GM19463 (cell line): ENCODE measurements around the gene C12orf42.

Experiments used
- ATAC-seq: cut with Tn5 transposase; IDR thresholded peaks from one replicate; pipeline ENCODE4 v1.9.1; 2021; ENCODE audit warnings: mild to moderate bottlenecking, moderate library complexity; ENCODE audit not compliant: unreplicated experiment

Gene C12orf42

DNA sequence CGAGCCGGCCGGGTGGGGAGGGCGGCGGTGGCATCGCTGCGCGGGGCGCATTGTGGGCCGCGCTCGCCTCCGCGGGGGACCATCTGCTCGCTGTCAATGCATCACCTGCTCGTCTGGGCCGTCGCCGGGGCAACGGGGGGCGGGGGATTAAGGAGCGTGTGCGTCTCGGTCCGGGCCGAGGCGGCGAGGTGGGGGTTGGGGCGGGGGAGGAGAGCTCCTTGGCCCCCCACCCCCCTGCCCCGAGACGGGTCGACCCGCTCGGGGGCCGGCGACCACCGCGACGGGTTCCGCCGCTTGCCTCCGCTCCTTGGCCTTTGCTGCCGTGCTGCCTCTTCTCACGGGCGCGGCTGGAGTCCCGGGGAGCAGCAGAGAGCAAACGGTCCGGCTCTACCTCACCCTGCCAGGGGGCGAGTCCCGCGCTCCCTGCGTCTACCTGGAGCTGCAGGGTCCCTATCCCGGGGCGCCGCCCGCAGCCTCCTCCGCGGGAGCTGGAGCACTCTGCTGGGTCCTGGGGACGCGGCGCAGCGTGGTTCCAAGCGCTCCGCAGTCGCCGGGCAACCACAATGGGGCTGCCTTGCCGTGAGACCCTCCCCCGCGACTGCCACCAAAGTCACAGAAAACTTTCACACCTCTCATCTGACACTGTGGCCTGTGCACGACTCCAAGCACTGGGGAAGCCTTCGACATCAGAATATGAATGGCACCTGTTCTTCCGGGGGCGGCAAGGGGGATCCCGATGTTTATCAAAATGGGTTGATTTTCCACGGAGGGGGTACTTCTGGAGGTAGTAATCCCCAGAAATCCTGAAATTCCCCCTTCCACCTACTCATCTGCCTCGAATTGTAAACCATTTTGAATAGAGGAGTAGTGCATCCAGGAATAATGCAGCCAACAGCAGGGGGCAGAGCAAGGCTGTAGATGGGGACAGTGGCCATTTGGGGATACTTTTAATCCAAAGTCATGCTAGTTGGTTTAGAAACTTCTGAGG is at the start of gene C12orf42:
TSS of gene C12orf42 (minus strand) at position 500 of the 988 bp plus-strand sequence. CDS start 17,542 bp downstream, outside the sequence.
- peak; percentile 82 for ATAC-seq

DNA sequence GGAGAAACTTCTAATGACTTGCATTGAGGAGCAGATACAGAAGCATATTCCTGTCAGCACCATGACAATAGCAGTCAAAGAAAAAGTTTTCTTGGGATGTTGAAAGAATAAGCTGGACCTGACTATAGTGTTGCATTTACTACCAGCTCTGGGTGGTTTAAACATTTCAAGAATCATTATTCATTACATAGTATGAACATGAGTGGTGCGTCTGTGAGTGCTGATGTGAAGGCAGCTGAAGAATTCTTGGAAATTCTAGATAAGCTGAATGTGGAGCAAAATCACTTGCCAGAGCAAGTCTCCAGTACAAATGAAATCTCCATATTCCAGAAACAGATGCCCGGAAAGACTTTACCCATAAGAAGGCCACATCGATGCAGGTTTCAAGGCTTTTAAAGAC is 46.3 kb upstream of the C12orf42 start:
- no peak for ATAC-seq

DNA sequence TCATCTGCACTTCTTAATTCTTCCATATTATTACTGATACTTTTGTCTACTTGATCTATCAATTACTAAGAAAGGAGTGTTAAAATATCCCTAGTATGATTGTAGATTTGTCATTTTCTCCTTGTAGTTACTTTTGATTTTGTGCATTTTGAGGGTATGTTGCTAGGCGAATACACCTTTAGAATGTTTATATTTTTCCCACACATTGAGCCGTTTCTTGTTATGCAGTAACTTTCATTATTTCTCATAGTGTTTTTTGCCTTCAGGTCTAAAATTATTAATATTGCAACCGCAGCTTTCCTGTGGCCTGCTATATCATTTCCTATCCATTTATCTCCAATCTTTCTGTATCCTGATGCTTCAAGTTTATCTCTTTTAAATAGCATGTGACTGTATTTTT is 44.6 kb upstream of the C12orf42 start:
- no peak for ATAC-seq

DNA sequence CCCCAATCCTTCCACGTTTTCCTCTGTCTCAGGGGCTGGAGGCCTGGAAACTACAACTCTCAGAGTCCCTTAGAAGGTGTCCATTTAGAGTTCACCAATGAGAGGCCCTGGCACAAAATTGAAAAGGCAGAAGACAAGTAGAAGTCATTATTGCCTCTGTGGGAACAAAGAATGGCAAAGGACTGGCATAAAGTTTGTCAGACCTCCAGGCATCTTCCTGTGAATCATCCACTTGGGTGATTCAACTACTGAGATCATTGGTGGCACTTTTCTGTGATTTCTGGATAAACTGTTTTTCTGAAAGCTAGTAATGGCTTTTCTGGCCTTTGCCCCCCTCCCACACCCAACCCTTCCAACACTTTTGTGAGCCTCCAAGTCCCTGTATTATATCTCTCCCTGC is 42.6 kb upstream of the C12orf42 start:
- no peak for ATAC-seq

DNA sequence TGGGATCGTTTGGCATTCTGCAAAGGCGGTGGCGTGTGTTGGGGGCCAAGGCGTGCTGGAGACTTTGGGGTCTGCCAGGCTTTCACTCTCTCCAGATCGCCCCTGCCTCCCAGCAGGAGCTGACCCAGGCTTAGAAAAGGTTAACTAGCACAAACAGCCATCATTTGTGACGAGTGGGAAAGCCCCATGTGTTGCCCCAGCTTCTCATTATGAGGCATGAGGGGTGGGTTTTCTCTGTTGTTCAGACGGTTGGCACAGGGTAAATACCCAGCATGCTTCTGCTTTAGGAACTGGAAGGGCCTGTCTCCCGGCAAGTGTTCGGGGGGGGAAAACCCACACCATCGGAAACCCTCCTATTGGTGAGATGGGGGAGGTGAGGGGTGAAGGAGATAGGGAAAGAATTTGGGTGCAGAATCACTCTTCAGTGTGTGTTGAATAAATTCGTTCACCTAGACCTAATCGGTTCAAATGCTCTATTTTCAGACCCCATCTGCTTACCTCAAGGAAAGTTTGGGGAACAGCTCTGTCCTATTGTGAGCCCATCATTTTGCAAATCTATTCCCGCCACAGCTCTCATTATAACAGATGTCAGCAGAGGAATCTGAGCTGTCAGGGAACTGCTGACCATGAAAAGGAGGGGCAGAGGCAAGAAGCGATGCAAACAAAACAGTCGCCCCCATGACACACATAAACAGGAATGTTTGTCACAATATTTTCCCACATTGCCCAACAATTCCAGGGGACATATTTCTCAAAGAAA is 34.7 kb upstream of the C12orf42 start:
- peak; percentile 77 for ATAC-seq

DNA sequence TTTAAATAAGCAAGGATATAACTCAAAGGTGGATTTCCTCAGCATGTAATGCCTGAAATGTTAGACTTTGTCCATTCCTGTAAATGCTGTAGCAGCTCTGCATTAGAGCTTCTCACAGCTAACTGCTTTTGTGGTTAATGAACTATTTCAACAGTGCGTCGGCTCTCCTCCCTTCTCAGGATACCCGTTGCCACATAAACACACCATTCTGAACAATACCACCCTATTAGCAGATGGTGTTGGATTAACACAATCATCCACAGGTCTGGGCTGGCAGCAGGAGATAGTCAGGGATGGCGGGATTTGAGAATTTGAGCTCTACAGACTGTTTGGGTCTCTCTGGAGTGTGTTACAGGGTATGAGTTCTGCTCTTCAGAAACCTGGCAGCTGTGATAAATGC is 33.5 kb upstream of the C12orf42 start:
- no peak for ATAC-seq

DNA sequence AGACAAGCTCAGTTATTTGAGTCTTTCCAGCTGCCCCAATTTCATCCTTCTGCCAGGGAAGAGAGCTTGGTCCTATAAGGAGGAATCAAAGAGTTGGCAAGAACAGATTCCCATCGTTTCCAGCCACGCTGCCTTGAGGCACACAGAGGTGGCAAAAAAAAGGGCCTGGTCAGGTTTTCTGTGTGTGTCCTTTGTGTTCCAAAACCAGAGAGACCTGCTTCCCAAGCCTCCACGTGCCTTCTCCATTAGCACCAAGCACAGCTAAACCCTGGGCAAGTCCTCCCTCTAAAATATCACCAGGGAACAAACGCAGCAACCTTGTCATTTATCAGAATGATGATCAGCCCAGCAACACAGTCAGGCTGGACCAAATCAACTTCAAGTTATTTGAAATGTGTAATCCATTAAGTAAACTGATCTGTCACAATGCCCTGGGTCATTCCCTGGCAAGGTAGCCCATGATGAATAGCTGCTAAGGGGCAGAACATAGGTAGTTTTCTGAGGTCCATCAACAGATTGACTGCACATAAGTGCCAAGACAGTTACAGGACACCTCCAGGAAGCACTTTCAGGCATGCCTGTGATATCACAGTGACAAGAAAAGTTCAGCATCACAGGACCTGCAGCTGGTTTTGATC is 28.6 kb upstream of the C12orf42 start:
- no peak for ATAC-seq

DNA sequence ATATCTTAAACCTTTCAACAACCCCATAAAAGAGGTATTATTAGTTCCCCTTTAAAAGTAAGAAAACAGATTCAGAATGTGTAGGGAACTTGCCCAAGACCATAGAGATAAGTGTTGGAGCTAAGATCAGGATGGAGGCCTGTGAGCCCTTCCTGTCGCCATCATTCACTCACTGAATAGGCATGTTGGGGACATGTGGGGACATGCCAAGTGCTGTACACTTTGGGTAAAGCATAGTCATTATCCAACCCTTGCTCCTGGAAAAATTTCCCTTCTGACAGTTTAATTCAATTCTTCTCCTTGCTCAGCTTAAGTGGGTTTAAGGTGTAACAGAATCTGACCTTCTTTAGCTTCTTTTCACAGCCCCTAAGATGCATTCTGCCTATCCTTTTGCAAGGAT is 28.0 kb upstream of the C12orf42 start:
- ATAC-seq, result no peak

DNA sequence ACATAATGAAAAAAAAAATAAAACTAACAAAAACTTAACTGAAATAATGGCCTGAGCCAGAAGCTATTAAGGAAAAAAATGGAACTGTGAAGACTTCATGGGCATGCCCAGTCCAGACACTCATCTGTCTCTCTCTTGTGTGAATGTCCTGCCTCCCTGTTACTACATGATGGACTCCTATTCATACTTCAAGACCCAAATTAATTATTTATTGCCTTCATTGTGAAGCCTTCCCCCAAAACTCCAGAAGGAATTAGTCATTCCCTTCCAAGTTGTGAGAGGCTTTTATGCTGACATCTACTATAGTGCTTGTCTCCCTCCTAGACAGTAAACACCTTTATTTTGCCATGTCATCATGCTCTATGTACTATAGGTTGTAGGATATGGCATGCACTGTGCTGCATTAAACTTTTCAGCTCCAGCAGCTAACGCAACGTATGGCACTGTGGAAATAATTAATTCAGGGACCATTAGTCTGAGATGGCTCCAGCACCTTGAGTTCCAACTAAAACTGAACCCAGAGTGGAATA is 25.0 kb upstream of the C12orf42 start:
- ATAC-seq, result no peak

DNA sequence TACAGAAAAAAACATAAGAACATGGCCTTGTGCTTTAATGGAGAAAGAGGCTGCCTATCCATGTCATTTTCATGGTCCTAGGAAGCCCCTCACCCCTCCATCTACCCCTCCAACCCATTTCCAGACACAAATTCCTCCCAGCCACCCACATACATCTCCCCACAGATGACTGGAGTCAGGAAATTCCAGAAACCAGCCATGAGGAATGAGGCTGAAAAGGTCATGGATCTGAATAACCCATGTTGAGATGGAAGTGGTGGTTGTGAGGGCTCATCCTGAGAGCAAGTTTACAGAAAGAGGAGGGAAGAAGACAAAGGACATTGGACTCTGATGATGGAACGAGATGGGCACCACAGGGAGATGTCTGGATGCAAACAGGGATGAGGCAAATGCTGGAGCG is 23.9 kb upstream of the C12orf42 start:
- ATAC-seq, result no peak

DNA sequence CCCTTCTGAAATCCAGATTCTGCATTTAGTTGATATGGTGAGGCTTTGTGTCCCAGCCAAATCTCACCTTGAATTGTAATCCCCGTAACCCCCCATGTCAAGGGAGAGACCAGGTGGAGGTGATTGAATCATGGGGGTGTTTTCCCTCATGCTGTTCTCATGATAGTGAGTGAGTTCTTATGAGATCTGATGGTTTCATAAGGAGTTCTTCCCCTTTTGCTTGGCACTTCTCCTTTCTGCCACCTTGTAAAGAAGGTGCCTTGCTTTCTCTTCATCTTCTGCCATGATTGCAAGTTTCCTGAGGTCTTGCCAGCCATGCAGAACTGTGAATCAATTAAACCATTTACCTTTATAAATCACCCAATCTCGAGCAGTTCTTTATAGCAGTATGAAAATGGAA is 23.1 kb upstream of the C12orf42 start:
- ATAC-seq, result no peak

DNA sequence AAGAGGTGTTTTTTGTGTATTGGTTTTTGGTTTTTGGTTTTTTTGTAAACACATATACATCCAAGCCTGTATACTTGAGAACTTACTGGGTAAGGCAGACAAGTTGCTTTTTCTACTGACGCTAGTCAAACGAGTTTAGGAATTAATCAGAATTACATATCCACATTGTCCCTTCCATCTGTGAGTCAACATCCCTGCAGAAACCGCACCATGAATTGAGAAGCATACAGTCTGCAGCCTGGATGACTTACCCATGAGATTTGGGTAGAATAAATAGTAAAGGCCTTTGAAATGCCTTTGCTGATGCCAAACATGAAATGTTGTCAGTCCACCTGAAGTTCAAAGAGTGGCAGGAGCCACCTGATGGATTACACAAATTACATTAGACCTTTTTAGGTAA is 21.4 kb upstream of the C12orf42 start:
- ATAC-seq, result no peak

DNA sequence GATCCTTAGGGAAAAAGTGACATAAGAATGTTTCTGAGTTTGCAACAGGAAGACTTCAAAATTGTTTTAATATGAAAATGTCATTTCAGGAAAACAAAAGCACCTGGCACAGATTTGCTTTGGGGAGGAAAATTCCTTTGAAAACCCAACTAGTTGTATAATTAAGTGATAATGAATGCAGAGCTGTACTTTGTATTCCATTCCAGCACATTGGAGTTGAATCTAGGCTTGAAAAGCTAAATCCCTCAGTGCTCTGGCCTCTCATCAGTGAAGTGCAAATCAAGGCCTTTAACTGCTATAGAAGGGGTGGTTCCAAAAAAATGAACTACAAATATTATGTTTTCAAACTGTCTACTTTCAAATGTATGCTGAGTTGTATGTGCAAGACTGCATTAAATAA is 19.6 kb upstream of the C12orf42 start:
- ATAC-seq, result no peak

DNA sequence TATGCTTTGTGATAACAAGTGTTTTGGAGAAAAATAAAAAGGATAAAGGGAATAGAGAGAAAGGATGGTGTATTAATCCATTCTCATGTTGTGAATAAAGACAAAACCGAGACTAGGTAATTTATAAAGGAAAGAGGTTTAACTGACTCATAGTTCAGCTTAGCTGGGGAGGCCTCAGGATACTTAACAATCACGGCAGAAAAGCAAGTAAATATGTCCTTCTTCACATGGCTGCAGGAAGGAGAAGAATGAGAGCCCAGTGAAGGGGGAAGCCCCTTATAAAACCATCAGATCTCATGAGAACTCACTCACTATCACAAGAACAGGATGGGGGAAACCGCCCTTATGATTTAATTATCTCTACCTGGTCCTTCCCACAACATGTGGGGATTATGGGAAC is 18.1 kb upstream of the C12orf42 start:
- no peak for ATAC-seq

DNA sequence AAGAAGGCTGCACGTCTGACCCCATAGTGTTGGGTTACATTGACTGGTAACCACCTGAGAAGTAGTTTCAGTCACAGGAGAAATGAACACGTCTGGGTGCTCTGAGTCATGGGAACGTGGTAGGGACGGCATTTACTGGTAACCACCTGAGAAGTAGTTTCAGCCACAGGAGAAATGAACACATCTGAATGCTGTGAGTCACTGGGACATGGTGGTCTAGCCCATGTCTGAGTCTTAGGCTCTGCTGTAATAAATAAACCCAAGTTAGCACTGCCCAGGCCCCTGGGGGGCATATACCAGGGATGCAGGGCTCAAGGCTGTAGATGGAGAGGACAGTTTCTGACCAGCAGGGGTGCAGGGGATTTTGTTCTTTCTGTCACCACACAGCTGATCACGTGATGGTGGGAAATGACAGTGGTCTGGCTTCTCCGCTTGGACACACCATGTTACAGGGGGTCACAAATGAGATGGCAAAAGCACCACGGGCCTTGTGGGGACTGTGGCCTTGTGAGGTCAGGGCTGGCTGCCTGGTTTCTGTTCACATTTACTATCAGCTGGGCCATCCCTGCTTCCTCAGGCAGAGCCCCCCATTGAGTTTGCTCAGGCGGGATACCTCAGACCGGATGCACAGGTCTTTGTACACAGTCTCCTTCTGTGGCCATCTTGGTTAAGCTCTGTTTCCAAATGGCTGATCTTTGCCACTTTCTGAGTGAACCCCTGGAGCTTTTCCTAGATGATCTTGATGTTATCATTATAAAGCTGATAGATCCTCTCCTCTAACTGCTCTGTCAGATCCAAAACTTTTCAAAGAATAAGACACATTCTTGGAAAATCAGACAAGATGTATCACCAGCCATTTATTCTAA is 9.8 kb upstream of the C12orf42 start:
- ATAC-seq, result peak; percentile 89

DNA sequence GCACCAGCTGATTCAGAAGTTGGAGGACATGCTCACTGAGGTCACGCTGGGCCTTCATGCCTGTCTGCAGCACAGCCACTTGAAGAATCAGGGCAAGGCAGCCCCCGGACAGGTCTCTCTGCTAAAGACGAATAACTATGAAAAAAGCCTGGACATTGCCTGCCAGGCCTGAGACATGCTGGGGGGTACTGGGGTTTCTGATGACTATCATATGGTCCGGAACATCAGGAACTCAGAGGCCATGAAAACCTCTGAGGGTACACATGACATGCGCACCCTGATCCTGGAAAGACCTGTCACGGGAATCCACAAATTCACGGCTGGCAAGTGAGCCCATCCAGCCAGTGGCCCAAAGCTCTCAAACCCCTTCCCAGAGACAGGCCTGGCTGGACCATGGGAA is 8.8 kb upstream of the C12orf42 start:
- ATAC-seq, result no peak

DNA sequence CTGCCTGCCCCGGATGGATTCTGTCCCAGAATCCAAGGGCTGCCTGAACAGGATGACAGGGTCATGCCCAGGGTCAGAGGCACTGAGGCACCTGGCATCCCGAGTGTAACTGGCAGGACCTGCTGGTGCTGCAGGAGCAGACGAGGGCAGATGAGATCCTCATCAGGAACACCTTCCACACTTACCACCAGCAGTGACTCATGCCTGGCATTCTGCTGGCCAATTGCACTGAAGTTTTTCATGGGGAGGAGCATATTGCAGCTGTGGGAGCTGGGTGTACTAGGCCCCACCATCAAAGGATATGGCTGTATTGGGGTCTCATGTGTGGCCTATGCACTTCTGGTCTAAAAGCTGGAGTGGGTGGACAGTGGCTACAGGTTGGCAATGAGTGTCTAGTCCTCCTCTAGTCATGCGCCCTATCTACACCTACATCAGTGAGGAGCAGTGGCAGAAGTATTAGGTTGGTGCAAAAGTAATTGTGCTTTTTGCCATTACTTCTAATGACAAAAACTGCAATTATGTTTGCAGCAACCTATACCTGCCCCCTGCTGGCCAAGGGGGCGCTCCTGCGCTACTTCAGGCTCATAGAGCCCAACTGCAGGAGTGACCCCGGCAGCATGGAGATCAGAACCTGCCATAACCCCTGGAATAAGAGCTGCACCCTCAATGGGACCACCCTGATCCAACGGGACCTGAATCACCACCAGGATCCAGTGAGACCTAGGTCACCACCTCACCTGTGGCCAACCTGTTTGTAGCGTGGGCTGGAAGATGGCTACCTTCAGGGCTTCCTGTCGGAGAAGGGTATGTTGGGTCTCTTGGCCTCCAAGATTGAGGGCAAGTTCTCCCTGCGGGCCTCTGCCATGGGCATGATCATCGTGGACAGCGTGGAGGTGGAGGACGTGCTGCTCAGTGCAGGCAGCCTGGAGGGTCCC is 8.0 kb upstream of the C12orf42 start:
- ATAC-seq, result no peak

DNA sequence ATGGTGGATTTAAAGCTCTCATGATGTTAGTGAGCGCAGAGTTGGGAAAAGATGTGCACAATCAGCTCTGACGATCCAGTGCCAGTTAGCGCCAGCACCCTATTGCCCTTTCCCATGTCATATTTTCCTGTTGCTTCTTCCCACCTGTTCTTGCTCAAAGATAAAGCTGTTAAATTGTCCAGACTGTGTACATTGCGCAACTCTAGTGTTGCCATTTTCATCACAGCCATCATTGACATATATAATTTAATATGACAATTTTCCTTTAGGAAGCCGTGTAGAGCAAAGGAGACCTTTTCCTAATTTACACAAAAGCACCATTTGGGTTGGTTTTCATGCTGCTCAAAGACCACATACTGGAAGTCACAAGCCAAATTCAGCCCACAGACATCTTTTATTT is 5.7 kb upstream of the C12orf42 start:
- ATAC-seq, result no peak

DNA sequence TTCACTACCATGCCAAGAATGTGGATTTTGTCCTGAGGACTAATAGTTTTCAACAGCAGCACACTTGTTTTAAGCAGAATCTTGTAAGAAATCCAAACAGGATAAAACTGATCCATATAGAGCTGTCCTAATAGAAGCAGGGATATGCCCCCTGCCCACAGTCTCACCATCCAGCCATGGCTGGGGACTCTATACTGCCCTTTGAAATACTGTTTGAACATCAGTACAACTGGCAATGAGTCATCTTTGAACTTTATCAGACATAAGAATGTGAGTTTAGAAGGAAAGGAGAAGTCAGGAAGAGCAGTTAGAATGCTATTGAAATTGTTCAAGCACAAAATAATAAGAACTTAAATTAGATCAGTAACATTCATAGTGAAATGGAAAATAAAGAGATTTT is 3.8 kb upstream of the C12orf42 start:
- no peak for ATAC-seq
